ENCODE measurements around the gene NSUN6.

NSUN6 gene

GRCh38 chr10:18505456-18506118 is 145.8 kb downstream of the NSUN6 start:
- no peak for DNase-seq
- Mint-ChIP-seq H3K27me3 (ENCODE audit: low read depth, poor library complexity) (no peaks in the 10 kb centered on the region), H3K9me3 (no peaks in the 10 kb centered on the region), H3K36me3 (ENCODE audit: low read depth) (no peaks in the 10 kb centered on the region), H3K4me1 (no peaks in the 10 kb centered on the region), H3K27ac (no peak overlapping the region), H3K4me3 (no peak overlapping the region)
- TF ChIP-seq CTCF (IDR thresholded peaks at IDR 0.05): no peak

DNA sequence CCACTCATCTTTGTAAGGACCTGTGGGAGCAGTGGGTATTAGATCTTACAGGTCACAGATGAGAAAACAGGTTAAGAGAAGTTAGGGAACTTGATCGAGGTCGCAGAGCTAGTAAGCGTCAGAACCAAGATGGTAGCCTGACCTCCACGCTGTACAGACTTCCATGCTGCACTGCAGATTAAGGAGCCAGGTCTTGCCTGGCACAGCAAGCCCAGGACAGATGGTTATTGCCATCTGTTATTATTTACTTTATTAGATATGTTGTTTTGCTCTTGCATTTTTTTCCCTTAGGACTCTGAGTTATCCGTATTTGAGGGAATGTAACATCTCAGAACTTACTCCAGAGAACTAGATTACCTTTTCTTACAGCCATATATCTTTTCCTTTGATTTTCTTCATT is 147.2 kb downstream of the NSUN6 start:
- Mint-ChIP-seq H3K4me1 (no peaks in the 10 kb centered on the region), H3K4me3 (no peak overlapping the region), H3K27ac (no peak overlapping the region), H3K27me3 (ENCODE audit: low read depth, poor library complexity) (no peaks in the 10 kb centered on the region), H3K9me3 (no peaks in the 10 kb centered on the region), H3K36me3 (ENCODE audit: low read depth) (no peaks in the 10 kb centered on the region)
- TF ChIP-seq CTCF (IDR thresholded peaks at IDR 0.05): no peak
- no peak for DNase-seq

- H3K4me3 Mint-ChIP-seq: no peak overlapping the region
- H3K27ac Mint-ChIP-seq: no peak overlapping the region
- no peak for TF ChIP-seq CTCF (IDR thresholded peaks at IDR 0.05)
- DNase-seq: no peak
- no peaks in the 10 kb centered on the region for H3K27me3 Mint-ChIP-seq (ENCODE audit: low read depth, poor library complexity)
- H3K4me1 Mint-ChIP-seq: no peaks in the 10 kb centered on the region
- no peaks in the 10 kb centered on the region for H3K9me3 Mint-ChIP-seq
- no peaks in the 10 kb centered on the region for H3K36me3 Mint-ChIP-seq (ENCODE audit: low read depth)
These were observed 149.8 kb downstream of the NSUN6 start for GRCh38 chr10:18501629-18502028.

- Mint-ChIP-seq H3K27ac (no peak overlapping the region), H3K27me3 (ENCODE audit: low read depth, poor library complexity) (peaks cover 1% of the 10 kb centered on the region), H3K4me3 (no peak overlapping the region), H3K9me3 (no peaks in the 10 kb centered on the region), H3K36me3 (ENCODE audit: low read depth) (no peaks in the 10 kb centered on the region), H3K4me1 (no peaks in the 10 kb centered on the region)
- no peak for TF ChIP-seq CTCF (IDR thresholded peaks at IDR 0.05)
- DNase-seq: no peak
These were observed 150.2 kb downstream of the NSUN6 start for GRCh38 chr10:18501198-18501597.

DNA sequence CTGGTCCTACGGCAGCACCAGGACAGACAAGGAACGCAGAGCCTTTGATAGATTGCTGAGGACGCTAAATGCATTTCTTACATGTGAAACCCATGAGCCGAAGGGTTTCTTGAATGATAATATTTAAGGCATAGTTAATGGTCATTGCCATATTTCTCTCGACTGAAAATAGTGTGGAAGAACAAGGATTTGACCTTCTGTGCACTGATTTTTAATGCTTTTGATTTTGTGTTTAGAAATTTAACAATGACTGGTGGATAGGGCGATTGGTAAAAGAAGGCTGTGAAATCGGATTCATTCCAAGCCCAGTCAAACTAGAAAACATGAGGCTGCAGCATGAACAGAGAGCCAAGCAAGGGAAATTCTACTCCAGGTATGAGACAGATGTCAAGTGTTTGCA is 150.8 kb downstream of the NSUN6 start:
- Mint-ChIP-seq H3K4me3 (no peak overlapping the region), H3K36me3 (ENCODE audit: low read depth) (no peaks in the 10 kb centered on the region), H3K4me1 (no peaks in the 10 kb centered on the region), H3K27ac (peak overlapping the region; percentile 62), H3K27me3 (ENCODE audit: low read depth, poor library complexity) (peaks cover 3% of the 10 kb centered on the region), H3K9me3 (no peaks in the 10 kb centered on the region)
- no peak for TF ChIP-seq CTCF (IDR thresholded peaks at IDR 0.05)
- DNase-seq: no peak

DNA sequence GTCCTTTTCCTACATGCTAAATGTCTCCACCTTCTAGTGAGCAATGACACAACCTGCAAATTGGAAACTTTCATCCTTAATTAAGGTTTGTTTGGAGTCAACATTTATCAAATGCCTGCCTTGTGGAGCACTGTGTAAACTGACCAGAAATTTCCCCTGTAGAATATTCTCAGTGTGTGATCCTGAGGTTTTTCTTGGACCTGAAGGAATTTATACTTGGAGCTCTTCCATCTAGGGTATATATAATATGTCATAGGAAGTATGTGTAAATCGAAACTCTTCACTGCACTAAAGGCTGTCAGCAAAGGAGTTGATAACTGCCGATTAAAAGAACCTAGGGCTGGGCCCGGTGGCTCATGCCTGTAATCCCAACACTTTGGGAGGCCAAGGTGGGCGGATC is 152.4 kb downstream of the NSUN6 start:
- Mint-ChIP-seq H3K27me3 (ENCODE audit: low read depth, poor library complexity) (peaks cover 3% of the 10 kb centered on the region), H3K36me3 (ENCODE audit: low read depth) (no peaks in the 10 kb centered on the region), H3K4me3 (no peak overlapping the region), H3K27ac (no peak overlapping the region), H3K4me1 (no peaks in the 10 kb centered on the region), H3K9me3 (no peaks in the 10 kb centered on the region)
- no peak for TF ChIP-seq CTCF (IDR thresholded peaks at IDR 0.05)
- DNase-seq: no peak

Measured in nephron progenitor cell (in vitro differentiated cells).